MCF 10A (cell line): ENCODE measurements around the gene CFAP47. TPM values are rescaled to one million over a fixed set of nuclear protein-coding genes. Genes with fewer than 3 reads are reported as not detected.

Experiments
- BruUV-seq: library from RNA; stranded (reverse); fragments of 400-500 nt; replicated peaks from 2 replicates; lab custom pipeline; 2021; lab: Mats Ljungman, UMichigan
- CTCF ChIA-PET: fragments of 300-600 bp; sonication (Branson Sonifier 250); formaldehyde crosslinking; extraction: SDS; loops from one replicate; lab custom pipeline; 2021; ENCODE audit warnings: antibody characterized with exemption, inconsistent platforms; lab: Yijun Ruan, JAX
- POLR2A ChIA-PET: fragments of 300-600, 350-650 bp; sonication (Branson Sonifier 250); formaldehyde crosslinking; extraction: SDS; loops from one replicate; lab custom pipeline; 2020; ENCODE audit warnings: antibody characterized with exemption, inconsistent platforms; lab: Yijun Ruan, JAX
- DNase-seq: peaks from one replicate; pipeline ENCODE4 v3.0.0-alpha.2; 2018; ENCODE audit not compliant: unreplicated experiment
- H3K27ac Mint-ChIP-seq: one replicate; pipeline ENCODE4 v1.8.0; 2022; ENCODE audit warnings: mild to moderate bottlenecking, low read depth, mixed read lengths; ENCODE audit not compliant: unreplicated experiment
- H3K27me3 Mint-ChIP-seq: one replicate; pipeline ENCODE4 v1.8.0; 2022; ENCODE audit warnings: mixed read lengths; ENCODE audit not compliant: insufficient read depth, unreplicated experiment
- H3K36me3 Mint-ChIP-seq: one replicate; pipeline ENCODE4 v1.8.0; 2022; ENCODE audit warnings: mild to moderate bottlenecking, moderate library complexity, mixed read lengths; ENCODE audit not compliant: insufficient read depth, unreplicated experiment
- H3K4me1 Mint-ChIP-seq: one replicate; pipeline ENCODE4 v1.8.0; 2022; ENCODE audit warnings: mixed read lengths; ENCODE audit not compliant: insufficient read depth, unreplicated experiment
- H3K4me3 Mint-ChIP-seq: one replicate; pipeline ENCODE4 v1.8.0; 2022; ENCODE audit warnings: mild to moderate bottlenecking, moderate library complexity, mixed read lengths; ENCODE audit not compliant: unreplicated experiment
- H3K9me3 Mint-ChIP-seq: one replicate; pipeline ENCODE4 v1.8.0; 2022; ENCODE audit warnings: mixed read lengths; ENCODE audit not compliant: unreplicated experiment
- intact Hi-C: fragments of 100-400 bp; cut with micrococcal nuclease; formaldehyde crosslinking; loops from 2 replicates; pipeline ENCODE4 v1.14.1; 2022
- total RNA-seq: library from RNA; stranded (reverse); gene quantifications from 2 replicates; pipeline ENCODE4 v1.2.3, GENCODE V29; 2022
- TF ChIP-seq, protein P1 (sequence below): fragments of 200-600 bp; IDR thresholded peaks from one replicate; pipeline ENCODE4 v1.8.0; 2022; ENCODE audit warnings: antibody characterized with exemption, mild to moderate bottlenecking; ENCODE audit not compliant: unreplicated experiment

CFAP47 gene
- total RNA-seq, 1 experiment from 2014 or later: not detected

DNA sequence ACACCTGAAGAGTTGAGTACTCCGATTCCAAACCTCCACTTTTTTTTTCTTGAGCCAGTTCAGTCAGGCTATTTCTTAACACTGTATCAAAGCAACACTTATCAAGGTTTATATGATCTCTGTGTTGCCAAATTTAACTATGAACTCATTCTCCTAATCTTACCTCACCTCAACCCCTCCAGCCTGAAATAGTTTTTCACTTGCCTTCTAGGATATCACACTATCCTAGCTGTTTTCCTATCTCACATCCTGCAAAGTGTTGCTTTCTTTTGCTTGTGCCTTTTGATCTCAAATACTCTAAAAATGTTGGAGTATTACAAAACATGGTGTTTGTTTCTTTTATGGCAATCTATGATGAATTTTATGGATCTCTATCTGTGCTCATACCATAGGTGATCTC lies 415.0 kb downstream of the CFAP47 start:
- CTCF ChIA-PET: interaction anchor here (0.6 kb wide), 1 partner anchor 1034 kb away, joined by 3 read pairs; no protein-coding TSS in a partner anchor
- no peak overlapping the region for H3K27ac Mint-ChIP-seq
- intact Hi-C loops: no loop called here

DNA sequence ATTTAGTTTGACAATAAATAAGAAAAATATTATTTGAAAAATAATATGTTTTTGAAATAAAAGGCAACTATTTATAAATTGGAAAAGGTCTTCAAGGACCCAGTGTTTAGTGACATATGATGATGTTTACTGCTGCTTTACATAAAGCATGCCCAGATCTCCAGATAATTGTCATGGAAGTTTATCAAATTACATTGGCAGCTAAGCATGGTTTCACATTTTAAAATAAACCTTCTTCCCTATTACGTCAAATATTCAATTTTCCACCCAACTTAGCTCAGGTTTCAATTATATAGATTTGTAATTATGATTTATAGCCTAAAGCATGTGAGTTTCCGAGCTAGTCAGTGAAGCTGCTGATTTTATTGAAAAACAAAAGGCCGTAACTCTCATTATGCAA lies 417.2 kb downstream of the CFAP47 start:
- no TSS peak for BruUV-seq
- H3K36me3 Mint-ChIP-seq: no peaks in the 10 kb centered on the region
- no peak overlapping the region for H3K27ac Mint-ChIP-seq
- POLR2A ChIA-PET: no interaction called here
- no peaks in the 10 kb centered on the region for H3K9me3 Mint-ChIP-seq
- CTCF ChIA-PET: no interaction called here
- TF ChIP-seq, protein P1, sequence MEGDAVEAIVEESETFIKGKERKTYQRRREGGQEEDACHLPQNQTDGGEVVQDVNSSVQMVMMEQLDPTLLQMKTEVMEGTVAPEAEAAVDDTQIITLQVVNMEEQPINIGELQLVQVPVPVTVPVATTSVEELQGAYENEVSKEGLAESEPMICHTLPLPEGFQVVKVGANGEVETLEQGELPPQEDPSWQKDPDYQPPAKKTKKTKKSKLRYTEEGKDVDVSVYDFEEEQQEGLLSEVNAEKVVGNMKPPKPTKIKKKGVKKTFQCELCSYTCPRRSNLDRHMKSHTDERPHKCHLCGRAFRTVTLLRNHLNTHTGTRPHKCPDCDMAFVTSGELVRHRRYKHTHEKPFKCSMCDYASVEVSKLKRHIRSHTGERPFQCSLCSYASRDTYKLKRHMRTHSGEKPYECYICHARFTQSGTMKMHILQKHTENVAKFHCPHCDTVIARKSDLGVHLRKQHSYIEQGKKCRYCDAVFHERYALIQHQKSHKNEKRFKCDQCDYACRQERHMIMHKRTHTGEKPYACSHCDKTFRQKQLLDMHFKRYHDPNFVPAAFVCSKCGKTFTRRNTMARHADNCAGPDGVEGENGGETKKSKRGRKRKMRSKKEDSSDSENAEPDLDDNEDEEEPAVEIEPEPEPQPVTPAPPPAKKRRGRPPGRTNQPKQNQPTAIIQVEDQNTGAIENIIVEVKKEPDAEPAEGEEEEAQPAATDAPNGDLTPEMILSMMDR: no peak
- no peak for DNase-seq
- intact Hi-C loops: no loop called here
- peaks cover 8% of the 10 kb centered on the region for H3K27me3 Mint-ChIP-seq
- H3K4me3 Mint-ChIP-seq: no peak overlapping the region
- H3K4me1 Mint-ChIP-seq: no peaks in the 10 kb centered on the region

More for the DNA sequence above, 415.0 kb downstream of the CFAP47 start:
- no peak for DNase-seq
- Mint-ChIP-seq H3K36me3 (no peaks in the 10 kb centered on the region), H3K4me3 (no peak overlapping the region), H3K27me3 (peaks cover 8% of the 10 kb centered on the region), H3K9me3 (no peaks in the 10 kb centered on the region), H3K4me1 (no peaks in the 10 kb centered on the region)
- BruUV-seq: no TSS peak
- POLR2A ChIA-PET: no interaction called here
- TF ChIP-seq, protein P1: no peak

DNA sequence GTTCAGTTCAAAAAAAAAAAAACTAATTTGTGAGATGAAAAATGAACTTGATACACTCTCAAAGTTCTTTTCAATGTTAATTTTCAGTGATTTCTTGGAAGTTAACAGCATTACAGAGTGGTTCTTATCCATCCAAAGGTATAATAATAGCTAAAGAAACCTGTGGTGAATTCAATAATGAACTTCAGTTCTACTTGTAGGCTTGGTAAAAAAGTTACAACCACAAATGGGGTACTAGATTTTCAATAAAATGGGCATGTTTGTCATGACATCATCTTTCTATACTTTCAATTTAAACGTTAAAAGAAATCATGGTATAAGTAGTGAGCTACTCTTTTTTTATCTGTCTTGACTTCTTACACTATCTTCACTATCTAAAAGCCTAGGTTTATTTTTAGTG lies 424.8 kb downstream of the CFAP47 start:
- Mint-ChIP-seq H3K9me3 (no peaks in the 10 kb centered on the region), H3K27ac (no peak overlapping the region), H3K36me3 (no peaks in the 10 kb centered on the region), H3K27me3 (peaks cover under 1% of the 10 kb centered on the region), H3K4me3 (no peak overlapping the region), H3K4me1 (no peaks in the 10 kb centered on the region)
- intact Hi-C loops: no loop called here
- ChIA-PET POLR2A (no interaction called here), CTCF (interaction anchor here (0.8 kb wide), 1 partner anchor 386 kb away, joined by 3 read pairs; no protein-coding TSS in a partner anchor)
- no peak for DNase-seq
- no TSS peak for BruUV-seq
- TF ChIP-seq, protein P1: no peak

DNA sequence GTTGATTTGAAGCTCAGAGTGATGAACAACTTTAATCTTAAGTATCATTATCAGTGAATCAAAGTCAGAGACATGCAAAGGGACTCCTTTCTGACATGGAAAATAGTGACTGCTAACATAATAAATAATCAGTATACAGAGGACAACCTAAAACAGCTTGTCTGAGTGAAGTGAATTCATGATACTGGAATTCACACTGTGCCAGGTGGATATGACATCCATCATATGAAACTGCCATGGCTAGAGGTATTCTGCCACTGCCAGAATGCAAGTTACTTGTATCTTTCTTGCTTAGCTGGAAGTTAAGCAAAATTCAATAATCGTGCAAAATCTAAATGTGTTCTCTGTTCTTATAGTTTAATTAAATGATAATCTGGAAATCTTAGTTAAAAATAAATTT lies 429.0 kb downstream of the CFAP47 start:
- TF ChIP-seq, protein P1: no peak
- Mint-ChIP-seq H3K27ac (no peak overlapping the region), H3K4me1 (no peaks in the 10 kb centered on the region), H3K27me3 (peaks cover 8% of the 10 kb centered on the region), H3K9me3 (no peaks in the 10 kb centered on the region), H3K36me3 (no peaks in the 10 kb centered on the region), H3K4me3 (no peak overlapping the region)
- intact Hi-C loops: no loop called here
- no TSS peak for BruUV-seq
- ChIA-PET CTCF (no interaction called here), POLR2A (no interaction called here)
- DNase-seq: no peak
